ENCODE results near the gene KMT5C.

Gene KMT5C

GRCh38 chr19:55352040-55352439, 12.4 kb downstream of the KMT5C start:
- peak; percentile 64 for ATAC-seq (ENCODE audit: low read depth)
- H3K4me3 ChIP-seq (ENCODE audit: severe bottlenecking), result no peak overlapping the region
- H3K4me1 ChIP-seq (ENCODE audit: insufficient read depth, poor library complexity, severe bottlenecking), result peaks cover 13% of the 10 kb centered on the region
- H3K36me3 ChIP-seq (ENCODE audit: low read depth), result no peaks in the 10 kb centered on the region
- peak; percentile 88 for DNase-seq (ENCODE audit: low spot score)
- H3K27me3 ChIP-seq (ENCODE audit: insufficient read depth, poor library complexity, severe bottlenecking), result no peaks in the 10 kb centered on the region
- H3K9me3 ChIP-seq (ENCODE audit: severe bottlenecking), result no peaks in the 10 kb centered on the region
- peak overlapping the region; percentile 10 for H3K27ac ChIP-seq (ENCODE audit: poor library complexity, severe bottlenecking)
- TF ChIP-seq CTCF (IDR thresholded peaks at IDR 0.05; ENCODE audit: poor library complexity, severe bottlenecking), result no peak

- DNase-seq (ENCODE audit: low spot score) (no peak), ATAC-seq (ENCODE audit: low read depth) (no peak)
- Histone ChIP-seq H3K9me3 (ENCODE audit: severe bottlenecking) (no peaks in the 10 kb centered on the region), H3K4me3 (ENCODE audit: severe bottlenecking) (no peak overlapping the region), H3K27me3 (ENCODE audit: insufficient read depth, poor library complexity, severe bottlenecking) (no peaks in the 10 kb centered on the region), H3K4me1 (ENCODE audit: insufficient read depth, poor library complexity, severe bottlenecking) (peaks cover 13% of the 10 kb centered on the region), H3K36me3 (ENCODE audit: low read depth) (no peaks in the 10 kb centered on the region), H3K27ac (ENCODE audit: poor library complexity, severe bottlenecking) (no peak overlapping the region)
- no peak for TF ChIP-seq CTCF (IDR thresholded peaks at IDR 0.05; ENCODE audit: poor library complexity, severe bottlenecking)
Observed at GRCh38 chr19:55352549-55353145, 13.0 kb downstream of the KMT5C start.

DNA sequence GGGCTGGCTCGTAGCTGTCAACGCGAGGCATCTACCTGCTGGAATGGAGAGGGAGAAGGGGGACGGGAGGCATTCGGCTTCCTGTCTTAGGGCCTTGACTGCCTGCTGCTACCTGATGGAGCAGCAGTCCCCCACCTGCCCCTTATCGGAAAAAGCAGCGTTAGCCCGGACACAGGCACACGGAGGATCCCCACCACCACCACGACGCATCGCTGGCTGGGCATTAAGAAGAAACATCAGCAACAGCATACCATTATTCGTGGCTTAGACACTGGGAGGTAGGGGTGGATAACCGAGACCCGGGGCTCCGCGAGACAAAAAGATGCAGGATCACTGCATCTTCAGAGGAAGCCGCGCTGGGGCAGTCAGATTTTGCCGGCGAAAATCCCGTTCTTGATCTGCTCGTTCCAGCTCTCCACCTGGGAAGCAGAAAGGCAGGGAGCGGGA, 13.7 kb downstream of the KMT5C start:
- H3K4me3 ChIP-seq (ENCODE audit: severe bottlenecking), result peak overlapping the region; percentile 34
- no peak overlapping the region for H3K27ac ChIP-seq (ENCODE audit: poor library complexity, severe bottlenecking)
- H3K36me3 ChIP-seq (ENCODE audit: low read depth), result no peaks in the 10 kb centered on the region
- ATAC-seq (ENCODE audit: low read depth), result peak; percentile 7; the same call in 2 of the 3 replicates
- TF ChIP-seq CTCF (IDR thresholded peaks at IDR 0.05; ENCODE audit: poor library complexity, severe bottlenecking), result no peak
- H3K27me3 ChIP-seq (ENCODE audit: insufficient read depth, poor library complexity, severe bottlenecking), result no peaks in the 10 kb centered on the region
- H3K9me3 ChIP-seq (ENCODE audit: severe bottlenecking), result no peaks in the 10 kb centered on the region
- DNase-seq (ENCODE audit: low spot score), result no peak
- H3K4me1 ChIP-seq (ENCODE audit: insufficient read depth, poor library complexity, severe bottlenecking), result peaks cover 13% of the 10 kb centered on the region

- H3K9me3 ChIP-seq (ENCODE audit: severe bottlenecking), result no peaks in the 10 kb centered on the region
- TF ChIP-seq CTCF (IDR thresholded peaks at IDR 0.05; ENCODE audit: poor library complexity, severe bottlenecking), result no peak
- ATAC-seq (ENCODE audit: low read depth) (peak; percentile 71), DNase-seq (ENCODE audit: low spot score) (peak; percentile 70)
- H3K4me1 ChIP-seq (ENCODE audit: insufficient read depth, poor library complexity, severe bottlenecking), result peaks cover 13% of the 10 kb centered on the region
- no peaks in the 10 kb centered on the region for H3K27me3 ChIP-seq (ENCODE audit: insufficient read depth, poor library complexity, severe bottlenecking)
- no peaks in the 10 kb centered on the region for H3K36me3 ChIP-seq (ENCODE audit: low read depth)
- peak overlapping the region; percentile 41 for H3K27ac ChIP-seq (ENCODE audit: poor library complexity, severe bottlenecking)
- peak overlapping the region; percentile 34 for H3K4me3 ChIP-seq (ENCODE audit: severe bottlenecking)
Observed at GRCh38 chr19:55353803-55354697, 14.4 kb downstream of the KMT5C start.
